Measurements from ENCODE around the gene MPV17L2. TPM values are rescaled to one million over a fixed set of nuclear protein-coding genes. Genes with fewer than 3 reads are reported as not detected.

The MPV17L2 gene
- total and polyA plus RNA-seq, 2 donors (not counting 1 experiment from before 2014, with no cell fraction given): 8.6 to 23.0 TPM

DNA sequence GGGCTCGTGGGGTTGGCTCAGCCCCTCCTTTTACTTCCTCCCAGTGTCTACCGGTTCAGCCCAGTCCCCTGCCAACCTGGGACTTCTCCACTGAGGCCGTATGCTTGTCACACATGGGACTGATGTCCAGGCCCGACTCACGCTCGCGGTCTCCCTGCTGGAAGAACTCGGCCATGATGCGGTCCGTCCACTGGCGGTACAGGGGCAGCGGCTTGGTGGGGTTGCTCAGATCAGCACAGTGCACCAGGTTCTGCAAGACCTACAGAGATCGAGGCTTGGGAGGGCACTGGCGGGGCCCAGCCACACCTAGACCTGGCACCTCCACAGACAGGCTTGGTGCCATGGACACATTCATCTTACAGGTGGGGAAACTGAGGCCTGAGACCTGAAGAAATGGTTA lies 18.7 kb downstream of the MPV17L2 start:
- Mint-ChIP-seq H3K4me3 (no peak overlapping the region), H3K27me3 (peaks cover 17% of the 10 kb centered on the region), H3K4me1 (no peaks in the 10 kb centered on the region), H3K9me3 (ENCODE audit: insufficient read depth) (no peaks in the 10 kb centered on the region), H3K27ac (no peak overlapping the region)
- Histone ChIP-seq H3K79me2 (ENCODE audit: control insufficient read depth, insufficient read depth, low read length) (no peaks in the 10 kb centered on the region), H3K27ac (ENCODE audit: low read length in 2 of 2) (no peak overlapping the region), H3K36me3 (replicated peaks in 1 of 2; ENCODE audit: control extremely low read depth in 1 of 2, control insufficient read depth in 1 of 2, extremely low read depth in 1 of 2, insufficient read depth in 2 of 2, low read length in 1 of 2) (no peaks in the 10 kb centered on the region), H2AFZ (ENCODE audit: insufficient read depth, low read depth, low read length, poor library complexity, severe bottlenecking) (no peak overlapping the region), H4K20me1 (ENCODE audit: control insufficient read depth, insufficient read depth, low read length, poor library complexity, severe bottlenecking) (no peaks in the 10 kb centered on the region), H3K4me3 (ENCODE audit: control extremely low read depth in 1 of 5, extremely low read depth in 1 of 5, insufficient read depth in 1 of 5, low read depth in 2 of 5, low read length in 4 of 5) (no peak overlapping the region), H3K4me1 (ENCODE audit: control insufficient read depth in 2 of 2, insufficient read depth in 2 of 2, low read length in 2 of 2) (no peaks in the 10 kb centered on the region), H3K9me3 (ENCODE audit: control extremely low read depth in 1 of 3, control insufficient read depth in 2 of 3, insufficient read depth in 1 of 3, low read length in 2 of 3) (peaks cover 0 to 6% (median 0%) of the 10 kb centered on the region in 3 donors), H3K4me2 (replicated peaks; ENCODE audit: low read depth, low read length, poor library complexity, severe bottlenecking) (no peak overlapping the region), H3K9ac (ENCODE audit: low read length) (no peak overlapping the region), H3K27me3 (replicated peaks in 1 of 4; ENCODE audit: control extremely low read depth in 1 of 4, control insufficient read depth in 3 of 4, insufficient read depth in 4 of 4, low read length in 3 of 4) (peaks cover 0 to 34% (median 7%) of the 10 kb centered on the region in 4 experiments)
- ATAC-seq (ENCODE audit: low read depth) (no peak), DNase-seq (no peak)
- TF ChIP-seq, protein P1, sequence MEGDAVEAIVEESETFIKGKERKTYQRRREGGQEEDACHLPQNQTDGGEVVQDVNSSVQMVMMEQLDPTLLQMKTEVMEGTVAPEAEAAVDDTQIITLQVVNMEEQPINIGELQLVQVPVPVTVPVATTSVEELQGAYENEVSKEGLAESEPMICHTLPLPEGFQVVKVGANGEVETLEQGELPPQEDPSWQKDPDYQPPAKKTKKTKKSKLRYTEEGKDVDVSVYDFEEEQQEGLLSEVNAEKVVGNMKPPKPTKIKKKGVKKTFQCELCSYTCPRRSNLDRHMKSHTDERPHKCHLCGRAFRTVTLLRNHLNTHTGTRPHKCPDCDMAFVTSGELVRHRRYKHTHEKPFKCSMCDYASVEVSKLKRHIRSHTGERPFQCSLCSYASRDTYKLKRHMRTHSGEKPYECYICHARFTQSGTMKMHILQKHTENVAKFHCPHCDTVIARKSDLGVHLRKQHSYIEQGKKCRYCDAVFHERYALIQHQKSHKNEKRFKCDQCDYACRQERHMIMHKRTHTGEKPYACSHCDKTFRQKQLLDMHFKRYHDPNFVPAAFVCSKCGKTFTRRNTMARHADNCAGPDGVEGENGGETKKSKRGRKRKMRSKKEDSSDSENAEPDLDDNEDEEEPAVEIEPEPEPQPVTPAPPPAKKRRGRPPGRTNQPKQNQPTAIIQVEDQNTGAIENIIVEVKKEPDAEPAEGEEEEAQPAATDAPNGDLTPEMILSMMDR (IDR thresholded peaks at IDR 0.05): no peak
- no peak for TF ChIP-seq EZH2 (IDR thresholded peaks at IDR 0.05; ENCODE audit: borderline replicate concordance, insufficient read depth, low read depth, low read length, poor library complexity, severe bottlenecking)
- ChIA-PET CTCF (interaction anchor here (0.6 kb wide), 1 partner anchor 201 kb away, joined by 3 read pairs; no protein-coding TSS in a partner anchor), POLR2A (interaction anchor here (0.6 kb wide), 1 partner anchor 28 kb away, joined by 3 read pairs; no protein-coding TSS in a partner anchor)
- 76% methylated on average over 13 of the region's 14 CpGs for WGBS (ENCODE audit: insufficient coverage)
- intact Hi-C loops (cut with micrococcal nuclease): no loop called here

DNA sequence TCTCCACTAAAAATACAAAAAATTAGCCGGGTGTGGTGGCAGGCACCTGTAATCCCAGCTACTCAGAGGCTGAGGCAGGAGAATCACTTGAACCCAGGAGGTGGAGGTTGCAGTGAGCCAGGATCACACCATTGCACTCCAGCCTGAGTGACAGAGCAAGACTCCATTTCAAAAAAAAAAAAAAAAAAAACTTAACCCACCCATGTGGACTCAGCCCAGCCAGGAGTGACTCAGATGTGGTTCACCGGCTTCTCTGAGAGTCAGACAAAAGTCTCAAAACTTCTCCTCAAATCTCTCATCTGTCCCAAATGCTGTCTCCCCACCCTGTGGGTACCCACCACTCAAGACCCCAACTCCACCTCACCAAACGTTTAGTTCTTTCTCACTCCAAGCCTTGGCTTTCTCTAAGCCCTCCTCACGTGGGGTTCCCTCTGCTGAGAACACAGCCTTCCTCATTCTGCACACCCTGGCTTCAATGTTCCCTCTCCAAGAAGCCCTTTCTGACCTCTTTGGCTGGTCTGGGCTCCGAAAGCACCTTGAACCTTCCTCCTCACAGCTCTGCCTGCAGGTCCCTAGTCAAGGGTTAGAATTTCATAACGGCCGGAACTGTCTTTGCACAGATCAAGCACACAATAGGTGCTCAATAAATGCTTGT lies 21.9 kb downstream of the MPV17L2 start:
- H3K27ac Mint-ChIP-seq: no peak overlapping the region
- DNase-seq: no peak
- peaks cover 14% of the 10 kb centered on the region for H3K27me3 Mint-ChIP-seq
- no peaks in the 10 kb centered on the region for H3K4me1 Mint-ChIP-seq
- Histone ChIP-seq H4K20me1 (ENCODE audit: control insufficient read depth, insufficient read depth, low read length, poor library complexity, severe bottlenecking) (no peaks in the 10 kb centered on the region), H3K4me1 (ENCODE audit: control insufficient read depth in 2 of 2, insufficient read depth in 2 of 2, low read length in 2 of 2) (no peaks in the 10 kb centered on the region), H3K27me3 (replicated peaks in 1 of 4; ENCODE audit: control extremely low read depth in 1 of 4, control insufficient read depth in 3 of 4, insufficient read depth in 4 of 4, low read length in 3 of 4) (peaks cover 0 to 34% (median 8%) of the 10 kb centered on the region in 4 experiments), H3K4me3 (ENCODE audit: control extremely low read depth in 1 of 5, extremely low read depth in 1 of 5, insufficient read depth in 1 of 5, low read depth in 2 of 5, low read length in 4 of 5) (no peak overlapping the region), H3K4me2 (replicated peaks; ENCODE audit: low read depth, low read length, poor library complexity, severe bottlenecking) (no peak overlapping the region), H2AFZ (ENCODE audit: insufficient read depth, low read depth, low read length, poor library complexity, severe bottlenecking) (no peak overlapping the region), H3K36me3 (replicated peaks in 1 of 2; ENCODE audit: control extremely low read depth in 1 of 2, control insufficient read depth in 1 of 2, extremely low read depth in 1 of 2, insufficient read depth in 2 of 2, low read length in 1 of 2) (no peaks in the 10 kb centered on the region), H3K27ac (ENCODE audit: low read length in 2 of 2) (no peak overlapping the region), H3K9ac (ENCODE audit: low read length) (no peak overlapping the region), H3K79me2 (ENCODE audit: control insufficient read depth, insufficient read depth, low read length) (no peaks in the 10 kb centered on the region), H3K9me3 (ENCODE audit: control extremely low read depth in 1 of 3, control insufficient read depth in 2 of 3, insufficient read depth in 1 of 3, low read length in 2 of 3) (peaks cover 0 to 13% (median 0%) of the 10 kb centered on the region in 3 donors)
- intact Hi-C loops (cut with micrococcal nuclease): no loop called here
- ChIA-PET POLR2A (interaction anchor here (0.9 to 1.2 kb wide), 2 partner anchors 10 to 52 kb away, joined by 4 read pairs; no protein-coding TSS in a partner anchor), CTCF (interaction anchor here (0.6 kb wide), 1 partner anchor 60 kb away, joined by 3 read pairs; no protein-coding TSS in a partner anchor)
- WGBS (ENCODE audit: insufficient coverage): 48% methylated on average over 3 of the region's 7 CpGs
- no peak for TF ChIP-seq EZH2 (IDR thresholded peaks at IDR 0.05; ENCODE audit: borderline replicate concordance, insufficient read depth, low read depth, low read length, poor library complexity, severe bottlenecking)
- TF ChIP-seq, protein P1 (IDR thresholded peaks at IDR 0.05): no peak
- ATAC-seq (ENCODE audit: low read depth): no peak
- no peak overlapping the region for H3K4me3 Mint-ChIP-seq
- H3K9me3 Mint-ChIP-seq (ENCODE audit: insufficient read depth): no peaks in the 10 kb centered on the region
